Measurements from ENCODE around the gene MED13L.

- TF ChIP-seq CTCF (IDR thresholded peaks at IDR 0.05) (no peak), POLR2AphosphoS5 (IDR thresholded peaks at IDR 0.05) (no peak), POLR2A (IDR thresholded peaks at IDR 0.05) (no peak)
Observed at GRCh38 chr12:116159175-116159574, 118.3 kb downstream of the MED13L start.

All from transverse colon (tissue), 4 donors.